RWPE1 (cell line): Measurements from ENCODE around the gene APIP.

ENCODE experiments used
- CTCF ChIA-PET: fragments of 350-600 bp; sonication (Branson Sonifier 250); formaldehyde crosslinking; extraction: SDS; loops from one replicate; lab custom pipeline; 2021; lab: Yijun Ruan, JAX
- POLR2A ChIA-PET: fragments of 400-600 bp; formaldehyde crosslinking; extraction: SDS; loops from one replicate; lab custom pipeline; 2020; ENCODE audit warnings: antibody characterized with exemption; ENCODE audit not compliant: low non-redundant PET; lab: Yijun Ruan, JAX
- DNase-seq: peaks from one replicate; pipeline ENCODE4 v3.0.0; 2012; ENCODE audit warnings: low spot score
- H3K27ac ChIP-seq: fragments of 450-650 bp; 2 replicates; pipeline ENCODE4 v1.5.1; 2017
- TF ChIP-seq, protein P1 (sequence below): fragments of 450-650 bp; conservative IDR thresholded peaks from 2 replicates; pipeline ENCODE4 v1.5.1; 2017; ENCODE audit warnings: low read depth, mild to moderate bottlenecking

Gene APIP

GRCh38 chr11:34877375-34877975 lies 38.7 kb downstream of the APIP start:
- ChIA-PET POLR2A (no interaction called here), CTCF (interaction anchor here (0.8 kb wide), 1 partner anchor 14 kb away, joined by 4 read pairs; no protein-coding TSS in a partner anchor)
- no peak overlapping the region for H3K27ac ChIP-seq
- DNase-seq, result no peak
- TF ChIP-seq, protein P1, sequence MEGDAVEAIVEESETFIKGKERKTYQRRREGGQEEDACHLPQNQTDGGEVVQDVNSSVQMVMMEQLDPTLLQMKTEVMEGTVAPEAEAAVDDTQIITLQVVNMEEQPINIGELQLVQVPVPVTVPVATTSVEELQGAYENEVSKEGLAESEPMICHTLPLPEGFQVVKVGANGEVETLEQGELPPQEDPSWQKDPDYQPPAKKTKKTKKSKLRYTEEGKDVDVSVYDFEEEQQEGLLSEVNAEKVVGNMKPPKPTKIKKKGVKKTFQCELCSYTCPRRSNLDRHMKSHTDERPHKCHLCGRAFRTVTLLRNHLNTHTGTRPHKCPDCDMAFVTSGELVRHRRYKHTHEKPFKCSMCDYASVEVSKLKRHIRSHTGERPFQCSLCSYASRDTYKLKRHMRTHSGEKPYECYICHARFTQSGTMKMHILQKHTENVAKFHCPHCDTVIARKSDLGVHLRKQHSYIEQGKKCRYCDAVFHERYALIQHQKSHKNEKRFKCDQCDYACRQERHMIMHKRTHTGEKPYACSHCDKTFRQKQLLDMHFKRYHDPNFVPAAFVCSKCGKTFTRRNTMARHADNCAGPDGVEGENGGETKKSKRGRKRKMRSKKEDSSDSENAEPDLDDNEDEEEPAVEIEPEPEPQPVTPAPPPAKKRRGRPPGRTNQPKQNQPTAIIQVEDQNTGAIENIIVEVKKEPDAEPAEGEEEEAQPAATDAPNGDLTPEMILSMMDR, result no peak

GRCh38 chr11:34874202-34874601 lies 42.0 kb downstream of the APIP start:
- no peak for DNase-seq
- TF ChIP-seq, protein P1, result no peak
- H3K27ac ChIP-seq, result no peak overlapping the region
- ChIA-PET CTCF (no interaction called here), POLR2A (no interaction called here)

DNA sequence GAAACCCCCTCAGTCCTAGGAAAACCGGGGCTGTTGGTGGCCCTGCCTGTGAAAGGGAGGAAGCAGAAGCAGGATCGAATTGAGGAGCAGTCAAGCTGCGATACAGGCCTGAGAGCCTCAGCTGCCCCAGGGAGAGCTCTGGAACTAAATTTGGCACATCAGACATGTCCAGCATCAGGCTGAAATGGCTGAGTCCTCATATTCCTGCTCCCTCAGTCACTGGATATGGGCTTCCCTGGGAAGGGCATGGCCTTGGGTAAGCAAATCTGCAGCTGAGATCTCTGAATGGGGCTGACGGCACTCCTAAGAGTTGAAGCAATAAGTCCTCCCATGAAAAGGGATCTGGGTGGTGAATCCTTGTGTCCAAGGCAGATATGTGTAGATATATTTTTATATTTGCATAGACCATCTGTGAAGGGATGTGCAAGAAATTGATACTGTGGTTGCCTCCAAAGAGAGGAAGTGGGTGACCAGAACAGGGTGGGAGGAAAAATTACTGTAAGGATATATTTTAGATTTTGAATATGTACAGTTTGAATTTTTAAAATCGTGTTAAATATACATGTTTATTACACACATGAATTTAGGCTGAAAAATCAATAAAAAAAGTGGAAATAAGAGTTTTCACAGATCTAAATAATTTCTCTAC lies 45.5 kb downstream of the APIP start:
- ChIA-PET POLR2A (no interaction called here), CTCF (no interaction called here)
- no peak for DNase-seq
- TF ChIP-seq, protein P1, result no peak
- no peak overlapping the region for H3K27ac ChIP-seq

GRCh38 chr11:34869425-34869824 lies 46.8 kb downstream of the APIP start:
- POLR2A ChIA-PET, result no interaction called here
- TF ChIP-seq, protein P1, result no peak
- CTCF ChIA-PET, result interaction anchor here (1.0 kb wide), 1 partner anchor 13 kb away, joined by 5 read pairs; no protein-coding TSS in a partner anchor
- DNase-seq, result no peak
- no peak overlapping the region for H3K27ac ChIP-seq

DNA sequence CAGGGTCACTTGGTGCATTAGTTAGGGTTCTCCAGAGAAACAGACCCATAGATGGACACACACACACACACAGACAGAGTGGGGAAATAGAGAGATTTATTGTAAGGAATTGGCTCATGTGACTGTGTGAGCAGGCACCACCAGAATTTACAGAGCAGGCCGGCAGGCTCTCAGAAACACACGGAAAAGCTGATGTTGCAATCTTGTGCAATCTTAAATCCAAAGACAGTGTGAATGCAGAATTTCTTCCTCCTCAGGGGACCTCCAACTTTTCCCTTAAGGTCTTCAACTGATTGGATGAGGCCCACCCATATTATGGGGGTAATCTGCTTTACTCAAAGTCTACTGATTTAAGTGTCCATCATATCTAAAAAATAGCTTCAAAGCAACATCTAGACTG lies 49.8 kb downstream of the APIP start:
- no peak for DNase-seq
- no peak overlapping the region for H3K27ac ChIP-seq
- TF ChIP-seq, protein P1, result no peak
- POLR2A ChIA-PET, result no interaction called here
- CTCF ChIA-PET, result no interaction called here

DNA sequence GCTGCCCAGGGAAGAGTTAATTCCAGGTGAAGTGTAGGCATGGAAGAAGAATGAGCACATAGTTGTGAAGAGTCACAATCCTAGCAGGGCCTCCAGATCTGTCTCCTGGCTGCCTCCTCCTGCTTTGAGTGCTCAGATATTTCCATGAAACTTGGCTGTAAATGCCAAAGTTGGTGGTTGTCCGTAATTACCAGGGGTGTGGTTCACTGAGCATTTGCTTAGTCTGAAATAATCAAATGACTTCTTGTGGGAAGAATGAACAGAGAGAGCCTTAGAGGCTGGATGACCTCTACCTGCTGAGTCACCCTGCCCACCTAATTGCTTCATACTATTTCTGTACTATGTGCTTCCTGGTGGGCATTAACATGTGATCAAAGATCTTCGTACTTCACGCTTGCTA lies 50.9 kb downstream of the APIP start:
- CTCF ChIA-PET, result no interaction called here

More for the DNA sequence above, 50.9 kb downstream of the APIP start:
- no peak overlapping the region for H3K27ac ChIP-seq
- DNase-seq, result no peak
- POLR2A ChIA-PET, result no interaction called here
- TF ChIP-seq, protein P1, result no peak
